Liver (tissue), 9 donors: ENCODE data around the gene UNCX. TPM values are rescaled to one million over a fixed set of nuclear protein-coding genes. Genes with fewer than 3 reads are reported as not detected.

Source experiments
- DNase-seq: peaks from one replicate; pipeline ENCODE4 v3.0.0-alpha.2; 2017; ENCODE audit warnings: low spot score
- H3K27ac ChIP-seq, 2 donors: one replicate each; pipeline ENCODE4 v1.7.0; 2013; ENCODE audit warnings: inconsistent platforms in 2 of 2, low read length in 2 of 2, control low read depth in 1 of 2, low read depth in 1 of 2, mild to moderate bottlenecking in 1 of 2
- H3K27me3 ChIP-seq, 4 donors: one replicate each; pipeline versions ENCODE4 v1.6.1 to v1.7.0; 2013; ENCODE audit warnings: low read length in 3 of 4, inconsistent platforms in 1 of 4, mild to moderate bottlenecking in 1 of 4, moderate library complexity in 1 of 4; ENCODE audit not compliant: control insufficient read depth in 4 of 4, insufficient read depth in 4 of 4
- H3K36me3 ChIP-seq, 4 donors: one replicate each; pipeline versions ENCODE4 v1.6.1 to v1.7.0; 2013; ENCODE audit warnings: low read length in 3 of 4, mild to moderate bottlenecking in 3 of 4, low read depth in 1 of 4, moderate library complexity in 1 of 4; ENCODE audit not compliant: control insufficient read depth in 4 of 4, insufficient read depth in 3 of 4
- H3K4me1 ChIP-seq, 4 donors: one replicate each; pipeline versions ENCODE4 v1.6.1 to v1.7.0; 2013; ENCODE audit warnings: low read length in 3 of 4, mild to moderate bottlenecking in 3 of 4, moderate library complexity in 1 of 4; ENCODE audit not compliant: control insufficient read depth in 4 of 4, insufficient read depth in 4 of 4
- H3K4me3 ChIP-seq, 3 donors: one replicate each; pipeline versions ENCODE4 v1.6.1 to v1.7.0; 2013; ENCODE audit warnings: low read length in 3 of 3, control low read depth in 1 of 3, low read depth in 1 of 3, mild to moderate bottlenecking in 1 of 3
- H3K9ac ChIP-seq, 2 donors: one replicate each; pipeline ENCODE4 v1.7.0; 2013; ENCODE audit warnings: low read length in 2 of 2, mild to moderate bottlenecking in 2 of 2, moderate library complexity in 2 of 2, control low read depth in 1 of 2, low read depth in 1 of 2
- H3K9me3 ChIP-seq, 4 donors: one replicate each; pipeline versions ENCODE4 v1.6.1 to v1.7.0; 2013; ENCODE audit warnings: low read length in 3 of 4; ENCODE audit not compliant: control insufficient read depth in 4 of 4
- ATF3 ChIP-seq: IDR thresholded peaks from 2 replicates; pipeline ENCODE4 v1.6.1; 2016; ENCODE audit warnings: antibody characterized with exemption
- CTCF ChIP-seq: fragments of 150-350 bp; IDR thresholded peaks from 2 replicates; pipeline ENCODE4 v1.5.1; 2017; ENCODE audit warnings: improper control_type of control experiment, low read depth, low read length; ENCODE audit not compliant: missing input control
- FOXA1 ChIP-seq: IDR thresholded peaks from 2 replicates; pipeline ENCODE4 v1.6.1; 2016; ENCODE audit warnings: antibody characterized with exemption
- FOXA2 ChIP-seq: IDR thresholded peaks from 2 replicates; pipeline ENCODE4 v1.6.1; 2016; ENCODE audit warnings: antibody characterized with exemption
- HNF4A ChIP-seq, 2 donors: conservative IDR thresholded peaks; 2 replicates each; pipeline ENCODE4 v1.6.1; 2016; ENCODE audit warnings: antibody characterized with exemption in 2 of 2, mild to moderate bottlenecking in 2 of 2
- HNF4G ChIP-seq: IDR thresholded peaks from 2 replicates; pipeline ENCODE4 v1.6.1; 2016; ENCODE audit warnings: antibody characterized with exemption
- MAX ChIP-seq: IDR thresholded peaks from 2 replicates; pipeline ENCODE4 v1.6.1; 2016; ENCODE audit warnings: antibody characterized with exemption
- NR2F2 ChIP-seq: IDR thresholded peaks from 2 replicates; pipeline ENCODE4 v1.6.1; 2016; ENCODE audit warnings: antibody characterized with exemption
- RAD21 ChIP-seq, 2 donors: IDR thresholded peaks; 2 replicates each; pipeline ENCODE4 v1.6.1; 2016; ENCODE audit warnings: antibody characterized with exemption in 2 of 2, mild to moderate bottlenecking in 2 of 2
- REST ChIP-seq: IDR thresholded peaks from 2 replicates; pipeline ENCODE4 v1.6.1; 2016; ENCODE audit warnings: antibody characterized with exemption, mild to moderate bottlenecking
- RXRA ChIP-seq, 2 donors: IDR thresholded peaks; 2 replicates each; pipeline ENCODE4 v1.6.1; 2017 to 2018; ENCODE audit warnings: antibody characterized with exemption in 2 of 2, mild to moderate bottlenecking in 1 of 2
- SP1 ChIP-seq: IDR thresholded peaks from 2 replicates; pipeline ENCODE4 v1.6.1; 2018; ENCODE audit warnings: antibody characterized with exemption, mild to moderate bottlenecking
- ZBTB33 ChIP-seq: IDR thresholded peaks from 2 replicates; pipeline ENCODE4 v1.6.1; 2016; ENCODE audit warnings: antibody characterized with exemption
- WGBS: extraction: QIAGEN DNeasy Blood & Tissue Kit; methylation state at CpG from one replicate; pipeline ENCODE4 v1.1.7; 2013; 5-methylcytosine and 5-hydroxymethylcytosine counted together
- polyA plus RNA-seq, 2 donors: library from polyadenylated mRNA; stranded (reverse) in 1 of 2; unstranded in 1 of 2; fragments of 200-250 nt in 1 of 2; fragments of >200 nt in 1 of 2; fragmentation: Nextera tagmentation in 1 of 2; extraction: Ambion mirVana in 1 of 2; gene quantifications; one replicate each; pipeline versions ENCODE4 v1.2.1 to v1.2.3, GENCODE V29; 2013 to 2015
- total RNA-seq, 2 donors: library from RNA; depleted of rRNA; stranded (reverse); fragments of >200 nt; gene quantifications; one replicate each; pipeline ENCODE4 v1.2.3, GENCODE V29; 2014
- donor health status: healthy.
- donor health status: healthy.
- donor health status: healthy.
- donor health status: healthy.
- donor health status: healthy.

UNCX gene
- total and polyA plus RNA-seq, 4 donors = not detected

GRCh38 chr7:1283941-1284742 lies 51.5 kb downstream of the UNCX start:
- WGBS = 70% methylated on average over 19 of the region's 19 CpGs
- TF ChIP-seq RXRA (IDR thresholded peaks at IDR 0.05) (no peak), FOXA2 (no peak), ZBTB33 (no peak), NR2F2 (no peak), RAD21 (IDR thresholded peaks at IDR 0.05) (no peak), REST (no peak), HNF4G (no peak), ATF3 (no peak), HNF4A (conservative IDR thresholded peaks at IDR 0.05) (no peak)
- H3K4me3 ChIP-seq = no peak overlapping the region
- no peak overlapping the region for H3K27ac ChIP-seq
- no peaks in the 10 kb centered on the region for H3K4me1 ChIP-seq
- no peak overlapping the region for H3K9ac ChIP-seq
- no peaks in the 10 kb centered on the region for H3K27me3 ChIP-seq
- no peaks in the 10 kb centered on the region for H3K36me3 ChIP-seq
- DNase-seq = no peak
- no peaks in the 10 kb centered on the region for H3K9me3 ChIP-seq

GRCh38 chr7:1284743-1285458 lies 52.2 kb downstream of the UNCX start:
- Histone ChIP-seq H3K36me3 (no peaks in the 10 kb centered on the region), H3K4me3 (no peak overlapping the region), H3K27ac (no peak overlapping the region), H3K9ac (no peak overlapping the region), H3K4me1 (peaks cover 0 to 1% (median under 1%) of the 10 kb centered on the region in 4 donors), H3K9me3 (no peaks in the 10 kb centered on the region), H3K27me3 (peaks cover 0 to under 1% (median 0%) of the 10 kb centered on the region in 4 donors)
- TF ChIP-seq FOXA1 (no peak), REST (no peak), RXRA (IDR thresholded peaks at IDR 0.05) (no peak), CTCF (no peak), ZBTB33 (no peak), MAX (no peak), FOXA2 (no peak), SP1 (no peak), HNF4A (conservative IDR thresholded peaks at IDR 0.05) (no peak), RAD21 (IDR thresholded peaks at IDR 0.05) (no peak), ATF3 (no peak), NR2F2 (no peak)
- WGBS = 75% methylated on average over 20 of the region's 20 CpGs
- DNase-seq = no peak
